HUES6 (cell line): ENCODE measurements around the gene NUMBL.

ENCODE experiments used
- H3K27ac ChIP-seq: 2 replicates; pipeline ENCODE4 v1.7.0; 2013; ENCODE audit warnings: low read depth, mild to moderate bottlenecking, low read length, inconsistent platforms
- H3K27me3 ChIP-seq: 2 replicates; pipeline ENCODE4 v1.6.1; 2013; ENCODE audit warnings: low read length; ENCODE audit not compliant: control insufficient read depth, insufficient read depth
- H3K36me3 ChIP-seq: 2 replicates; pipeline ENCODE4 v1.6.1; 2013; ENCODE audit warnings: low read length; ENCODE audit not compliant: control insufficient read depth, insufficient read depth
- H3K4me1 ChIP-seq: 2 replicates; pipeline ENCODE4 v1.6.1; 2013; ENCODE audit warnings: low read length; ENCODE audit not compliant: control insufficient read depth, insufficient read depth
- H3K4me3 ChIP-seq: 2 replicates; pipeline ENCODE4 v1.5.1; 2013; ENCODE audit warnings: low read depth, low read length
- H3K9ac ChIP-seq: one replicate; pipeline ENCODE4 v1.6.1; 2013; ENCODE audit warnings: mild to moderate bottlenecking, low read length
- H3K9me3 ChIP-seq: 2 replicates; pipeline ENCODE4 v1.6.1; 2013; ENCODE audit warnings: low read depth, low read length; ENCODE audit not compliant: control insufficient read depth, insufficient read depth

The NUMBL gene

GRCh38 chr19:40641281-40641680, 49.2 kb downstream of the NUMBL start:
- Histone ChIP-seq H3K9ac (no peak overlapping the region), H3K27me3 (no peaks in the 10 kb centered on the region; the same call in 1 of the 2 replicates), H3K36me3 (no peaks in the 10 kb centered on the region), H3K4me3 (no peak overlapping the region), H3K27ac (no peak overlapping the region), H3K4me1 (peaks cover 4% of the 10 kb centered on the region; the same call in 1 of the 2 replicates), H3K9me3 (no peaks in the 10 kb centered on the region)

DNA sequence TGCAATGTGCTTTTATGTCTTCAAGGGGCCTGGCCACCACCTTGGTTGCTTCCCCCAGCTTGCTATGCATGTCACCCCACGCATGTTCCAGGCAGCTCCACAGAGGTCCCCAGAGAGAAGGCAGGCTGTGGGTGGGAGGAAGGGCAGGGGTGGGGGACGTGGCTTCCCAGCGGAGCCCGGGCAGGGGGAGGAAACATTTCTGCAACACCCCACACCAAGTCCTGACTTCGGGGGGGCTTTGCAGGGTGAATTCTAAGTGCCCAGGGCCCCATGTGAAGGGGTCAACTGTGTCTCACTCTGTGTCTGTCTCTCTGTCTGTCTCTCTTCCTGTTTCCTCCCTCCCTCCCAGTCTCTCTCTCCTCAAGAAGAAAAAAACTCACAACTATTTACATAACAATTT, 49.7 kb downstream of the NUMBL start:
- Histone ChIP-seq H3K4me1 (peaks cover 4% of the 10 kb centered on the region; the same call in 1 of the 2 replicates), H3K36me3 (no peaks in the 10 kb centered on the region), H3K4me3 (no peak overlapping the region), H3K27ac (no peak overlapping the region), H3K9ac (no peak overlapping the region), H3K27me3 (peaks cover 5% of the 10 kb centered on the region; the same call in 1 of the 2 replicates), H3K9me3 (no peaks in the 10 kb centered on the region)

DNA sequence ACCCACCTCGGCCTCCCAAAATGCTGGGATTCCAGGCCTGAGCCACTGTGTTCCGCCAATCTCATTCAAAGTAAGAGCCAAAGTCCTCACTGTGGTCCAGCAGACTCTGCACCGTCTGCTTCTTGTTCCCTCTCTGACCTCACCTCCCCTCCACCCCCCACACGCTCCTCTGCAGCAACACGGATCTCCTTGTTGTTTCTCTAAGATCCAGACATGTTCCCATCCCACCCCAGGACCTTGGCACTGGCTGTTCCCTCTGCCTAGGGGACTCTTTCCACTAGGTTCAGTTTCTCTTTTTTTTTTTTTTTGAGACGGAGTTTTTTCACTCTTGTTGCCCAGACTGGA, 50.8 kb downstream of the NUMBL start:
- Histone ChIP-seq H3K27me3 (peaks cover 12% of the 10 kb centered on the region), H3K4me1 (peaks cover 4% of the 10 kb centered on the region; the same call in 1 of the 2 replicates), H3K36me3 (no peaks in the 10 kb centered on the region), H3K4me3 (no peak overlapping the region), H3K9me3 (no peaks in the 10 kb centered on the region), H3K27ac (no peak overlapping the region), H3K9ac (no peak overlapping the region)

DNA sequence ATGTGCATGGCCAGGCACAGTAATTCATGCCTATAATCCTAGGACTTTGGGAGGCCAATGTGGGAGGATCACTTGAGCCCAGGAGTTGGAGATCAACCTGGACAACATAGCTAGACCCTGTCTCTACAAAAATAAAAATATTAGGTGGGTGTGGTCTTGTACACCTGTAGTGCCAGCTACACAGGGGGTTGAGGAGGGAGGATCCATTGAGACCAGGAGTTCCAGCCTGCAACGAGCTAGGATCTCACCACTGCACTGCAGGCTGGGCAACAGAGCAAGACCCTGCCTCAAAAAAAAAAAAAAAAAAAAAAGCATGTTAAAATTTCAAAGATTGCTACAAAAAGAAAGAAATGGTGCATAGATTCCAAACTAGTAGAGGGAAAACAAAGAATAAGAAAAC, 52.1 kb downstream of the NUMBL start:
- Histone ChIP-seq H3K4me3 (no peak overlapping the region), H3K36me3 (no peaks in the 10 kb centered on the region), H3K4me1 (peaks cover 12% of the 10 kb centered on the region; the same call in 1 of the 2 replicates), H3K27ac (no peak overlapping the region), H3K9ac (no peak overlapping the region), H3K27me3 (peaks cover 21% of the 10 kb centered on the region), H3K9me3 (no peaks in the 10 kb centered on the region)

DNA sequence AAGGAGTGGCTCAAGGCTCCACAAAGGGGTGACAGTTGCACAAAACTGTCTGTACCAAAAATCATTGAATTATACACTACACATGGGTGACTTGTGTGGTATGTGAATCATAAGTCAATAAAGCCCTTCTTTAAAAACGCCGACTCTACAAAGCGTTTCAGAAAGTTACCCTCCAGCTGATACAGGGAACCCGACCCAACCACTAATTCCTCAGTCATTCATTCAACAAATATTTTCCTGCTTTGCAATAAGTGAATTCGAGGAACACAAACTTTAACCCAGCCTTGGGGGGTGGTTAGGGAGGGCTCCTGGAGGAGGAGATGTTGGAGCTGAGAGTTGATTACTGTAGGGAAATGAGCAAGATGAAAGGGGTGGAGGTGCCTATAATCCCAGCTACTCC, 57.2 kb downstream of the NUMBL start:
- Histone ChIP-seq H3K36me3 (peaks cover 4% of the 10 kb centered on the region), H3K4me1 (peaks cover 31% of the 10 kb centered on the region), H3K9me3 (no peaks in the 10 kb centered on the region), H3K27ac (no peak overlapping the region), H3K4me3 (no peak overlapping the region), H3K9ac (no peak overlapping the region), H3K27me3 (peaks cover 21% of the 10 kb centered on the region)

DNA sequence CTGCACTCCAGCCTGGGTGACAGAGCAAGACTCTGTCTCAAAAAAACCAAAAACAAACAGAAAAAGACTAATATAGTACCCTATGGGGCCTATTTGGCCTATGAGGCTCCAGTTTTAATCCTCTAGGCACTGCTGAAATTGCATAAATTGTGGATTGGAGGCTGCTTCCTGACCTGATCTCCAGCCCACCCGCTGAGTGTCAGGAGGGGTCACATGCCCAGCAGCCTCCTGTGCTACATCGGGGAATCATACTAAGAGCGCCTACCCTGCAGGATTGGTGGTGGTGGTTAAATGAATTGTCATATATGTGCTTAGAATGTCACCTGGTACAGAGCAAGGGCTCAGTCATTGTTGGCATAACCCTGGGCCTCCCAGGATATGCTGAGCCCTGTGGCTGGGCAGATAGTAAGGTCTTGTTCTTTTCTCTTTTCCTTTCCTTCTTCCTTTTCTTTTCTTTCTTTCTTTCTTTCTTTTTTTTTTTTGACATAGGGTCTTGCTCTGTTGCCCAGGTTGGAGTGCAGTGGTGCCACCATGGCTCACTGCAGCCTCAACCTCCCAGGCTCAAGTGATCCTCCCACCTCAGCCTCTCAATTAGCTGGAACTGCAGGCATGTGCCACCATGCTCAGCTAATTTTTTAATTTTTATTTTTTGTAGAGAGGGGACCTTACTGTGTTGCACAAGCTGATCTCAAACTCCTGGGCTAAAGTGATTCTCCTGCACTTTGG, 58.0 kb downstream of the NUMBL start:
- peak overlapping the region; percentile 8 for H3K9ac ChIP-seq
- peak overlapping the region; percentile 46; the same call in 1 of the 2 replicates for H3K27ac ChIP-seq
- H3K4me3 ChIP-seq = no peak overlapping the region
- no peaks in the 10 kb centered on the region for H3K9me3 ChIP-seq
- H3K36me3 ChIP-seq = peaks cover 11% of the 10 kb centered on the region
- peaks cover 21% of the 10 kb centered on the region for H3K27me3 ChIP-seq
- peaks cover 31% of the 10 kb centered on the region for H3K4me1 ChIP-seq

DNA sequence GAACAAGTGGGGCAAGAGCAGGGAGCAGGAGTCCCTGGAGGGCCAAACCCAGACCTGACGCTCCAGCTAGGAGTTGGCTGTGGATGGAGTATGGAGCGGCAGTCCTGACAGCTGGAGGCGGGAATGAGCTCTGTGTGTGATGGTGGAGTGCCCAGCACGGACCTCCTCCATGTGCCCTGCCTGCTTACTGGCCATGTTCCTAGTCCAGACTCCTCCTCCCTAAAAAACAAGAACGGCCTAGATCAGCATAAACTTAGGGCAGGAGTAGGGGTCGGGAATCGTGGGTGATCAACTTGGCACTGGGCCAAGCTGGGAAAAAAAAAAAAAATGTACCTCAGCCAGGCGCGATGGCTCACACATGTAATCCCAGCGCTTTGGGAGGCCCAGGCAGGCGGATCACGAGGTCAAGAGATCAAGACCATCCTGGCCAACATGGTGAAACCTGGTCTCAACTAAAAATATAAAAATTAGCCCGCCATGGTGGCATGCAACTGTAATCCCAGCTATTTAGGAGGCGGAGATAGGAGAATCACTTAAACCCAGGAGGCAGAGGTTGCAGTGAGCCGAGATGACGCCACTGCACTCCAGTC, 59.8 kb downstream of the NUMBL start:
- Histone ChIP-seq H3K4me3 (no peak overlapping the region), H3K27me3 (peaks cover 15% of the 10 kb centered on the region), H3K36me3 (peaks cover 23% of the 10 kb centered on the region), H3K9ac (no peak overlapping the region), H3K9me3 (no peaks in the 10 kb centered on the region), H3K27ac (no peak overlapping the region), H3K4me1 (peaks cover 31% of the 10 kb centered on the region)

DNA sequence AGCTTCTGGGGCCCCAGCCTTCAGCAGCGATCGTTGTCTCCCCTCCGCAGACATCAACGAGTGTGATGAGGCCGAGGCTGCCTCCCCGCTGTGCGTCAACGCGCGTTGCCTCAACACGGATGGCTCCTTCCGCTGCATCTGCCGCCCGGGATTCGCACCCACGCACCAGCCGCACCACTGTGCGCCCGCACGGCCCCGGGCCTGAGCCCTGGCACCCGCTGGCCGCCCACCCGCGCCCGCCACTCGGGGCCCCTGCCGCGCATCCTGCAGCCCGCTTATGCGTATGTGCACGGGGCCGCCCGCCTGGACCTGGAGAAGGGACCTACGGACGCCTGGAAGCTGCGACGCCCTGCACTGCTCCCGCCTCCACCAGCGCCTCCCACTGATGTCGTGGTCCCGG, 61.1 kb downstream of the NUMBL start:
- Histone ChIP-seq H3K27me3 (peaks cover 8% of the 10 kb centered on the region), H3K9me3 (no peaks in the 10 kb centered on the region), H3K9ac (no peak overlapping the region), H3K4me1 (peaks cover 30% of the 10 kb centered on the region), H3K4me3 (no peak overlapping the region), H3K27ac (no peak overlapping the region), H3K36me3 (peaks cover 31% of the 10 kb centered on the region)

DNA sequence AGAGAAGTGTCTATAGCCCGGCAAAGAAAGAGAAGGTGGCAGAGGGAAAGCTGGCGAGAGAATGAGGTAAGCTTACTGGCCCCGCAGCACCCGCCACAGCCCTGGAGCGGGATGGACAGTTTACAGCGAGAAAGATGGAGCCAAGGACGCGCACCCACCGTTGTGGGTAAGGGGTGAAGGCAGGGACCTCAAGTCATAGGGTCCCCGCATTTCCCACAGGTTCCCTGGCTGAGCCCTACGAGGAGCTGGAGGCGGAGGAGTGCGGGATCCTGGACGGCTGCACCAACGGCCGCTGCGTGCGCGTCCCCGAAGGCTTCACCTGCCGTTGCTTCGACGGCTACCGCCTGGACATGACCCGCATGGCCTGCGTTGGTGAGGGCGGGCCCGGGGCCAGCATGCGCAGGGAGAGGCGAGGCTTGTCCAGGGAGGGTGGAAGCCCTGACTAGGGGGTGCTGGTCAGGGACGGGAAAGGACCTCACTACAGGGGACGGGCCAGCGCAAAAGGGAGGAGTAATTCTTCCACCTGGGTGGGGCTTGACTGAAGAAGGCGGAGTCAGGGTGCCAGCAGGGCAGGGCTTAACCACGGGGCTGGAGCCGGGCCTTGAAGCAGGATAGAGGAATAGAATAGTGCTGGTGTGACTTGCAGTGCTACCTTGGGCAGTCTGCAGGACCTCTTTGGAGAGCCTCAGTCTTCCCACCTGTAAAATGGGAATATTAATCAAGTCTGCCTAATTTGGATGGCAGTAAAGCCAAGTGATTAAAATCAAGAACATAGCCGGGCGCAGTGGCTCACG, 62.8 kb downstream of the NUMBL start:
- Histone ChIP-seq H3K27me3 (no peaks in the 10 kb centered on the region), H3K36me3 (peaks cover 34% of the 10 kb centered on the region), H3K27ac (no peak overlapping the region), H3K4me1 (peaks cover 25% of the 10 kb centered on the region), H3K4me3 (no peak overlapping the region), H3K9ac (no peak overlapping the region), H3K9me3 (no peaks in the 10 kb centered on the region)

GRCh38 chr19:40626918-40627317, 63.5 kb downstream of the NUMBL start:
- Histone ChIP-seq H3K27me3 (no peaks in the 10 kb centered on the region), H3K9ac (no peak overlapping the region), H3K27ac (no peak overlapping the region), H3K4me3 (no peak overlapping the region), H3K36me3 (peaks cover 40% of the 10 kb centered on the region), H3K9me3 (no peaks in the 10 kb centered on the region), H3K4me1 (peaks cover 23% of the 10 kb centered on the region)
